Hepatocyte (in vitro differentiated cells): ENCODE results near the gene NPBWR2. TPM values are rescaled to one million over a fixed set of nuclear protein-coding genes. Genes with fewer than 3 reads are reported as not detected.

Source experiments
- DNase-seq: peaks from one replicate; pipeline ENCODE4 v3.0.0-alpha.2; 2016; ENCODE audit warnings: low spot score
- H2AFZ ChIP-seq: fragments of 200-600 bp; sonication (generic); 2 replicates; pipeline ENCODE4 v1.6.0; 2016; ENCODE audit warnings: antibody characterized with exemption, mild to moderate bottlenecking
- H3K27ac ChIP-seq: fragments of 200-600 bp; sonication (generic); 2 replicates; pipeline ENCODE4 v1.5.1; 2016; ENCODE audit warnings: mild to moderate bottlenecking
- H3K27me3 ChIP-seq: fragments of 200-600 bp; sonication (generic); 2 replicates; pipeline ENCODE4 v1.6.1; 2016
- H3K36me3 ChIP-seq: fragments of 200-600 bp; sonication (generic); replicated peaks from 2 replicates; pipeline ENCODE4 v1.5.1; 2016; ENCODE audit warnings: low read depth; ENCODE audit not compliant: insufficient read depth
- H3K4me1 ChIP-seq: fragments of 200-600 bp; sonication (generic); 2 replicates; pipeline ENCODE4 v1.5.1; 2016; ENCODE audit warnings: mild to moderate bottlenecking, moderate library complexity; ENCODE audit not compliant: insufficient read depth
- H3K4me2 ChIP-seq: fragments of 200-600 bp; sonication (generic); 2 replicates; pipeline ENCODE4 v1.6.0; 2016
- H3K4me3 ChIP-seq: fragments of 200-600 bp; sonication (generic); 2 replicates; pipeline ENCODE4 v1.5.1; 2016; ENCODE audit warnings: mild to moderate bottlenecking
- H3K79me2 ChIP-seq: fragments of 200-600 bp; sonication (generic); 2 replicates; pipeline ENCODE4 v1.6.0; 2017; ENCODE audit warnings: mild to moderate bottlenecking
- H3K9me2 ChIP-seq: fragments of 200-600 bp; sonication (generic); replicated peaks from 2 replicates; pipeline ENCODE4 v1.6.0; 2017; ENCODE audit warnings: mild to moderate bottlenecking; ENCODE audit not compliant: insufficient read depth
- H3K9me3 ChIP-seq: fragments of 200-600 bp; sonication (generic); 2 replicates; pipeline ENCODE4 v1.5.1; 2016; ENCODE audit warnings: low read depth, mild to moderate bottlenecking
- H4K20me1 ChIP-seq: fragments of 200-600 bp; sonication (generic); 2 replicates; pipeline ENCODE4 v1.6.0; 2016; ENCODE audit warnings: mild to moderate bottlenecking; ENCODE audit not compliant: insufficient read depth, poor library complexity, severe bottlenecking
- CTCF ChIP-seq: fragments of 200-600 bp; sonication (generic); IDR thresholded peaks from 2 replicates; pipeline ENCODE4 v1.5.1; 2016; ENCODE audit warnings: antibody characterized with exemption, mild to moderate bottlenecking; ENCODE audit not compliant: poor library complexity
- EZH2 ChIP-seq: fragments of 200-600 bp; sonication (generic); IDR thresholded peaks from 2 replicates; pipeline ENCODE4 v1.6.1; 2016; ENCODE audit warnings: antibody characterized with exemption, mild to moderate bottlenecking, borderline replicate concordance
- EZH2phosphoT487 ChIP-seq: fragments of 200-600 bp; sonication (generic); IDR thresholded peaks from one replicate; pipeline ENCODE4 v1.6.1; 2018; ENCODE audit warnings: antibody characterized with exemption, mild to moderate bottlenecking, low read depth, moderate library complexity; ENCODE audit not compliant: unreplicated experiment, severe bottlenecking
- WGBS: methylation state at CpG from one replicate; pipeline ENCODE4 v1.1.6; 2016; ENCODE audit warnings: low lambda C conversion rate; ENCODE audit errors: missing lambda C conversion rate; 5-methylcytosine and 5-hydroxymethylcytosine counted together
- polyA plus RNA-seq: library from polyadenylated mRNA; unstranded; fragments of >200 nt; fragmentation: Nextera tagmentation; extraction: Ambion mirVana; gene quantifications from 2 replicates; pipeline ENCODE4 v1.2.1, GENCODE V29; 2016
- total RNA-seq: library from RNA; depleted of rRNA; stranded (reverse); fragments of >200 nt; gene quantifications from 2 replicates; pipeline ENCODE4 v1.2.3, GENCODE V29; 2014

Gene NPBWR2
- total and polyA plus RNA-seq, 2 experiments from 2014 or later = not detected

GRCh38 chr20:64149809-64150560 is 42.6 kb upstream of the NPBWR2 start:
- no peaks in the 10 kb centered on the region for H3K36me3 ChIP-seq
- 97% methylated on average over 26 of the region's 26 CpGs for WGBS
- no peaks in the 10 kb centered on the region for H3K4me1 ChIP-seq
- H3K9me3 ChIP-seq = no peaks in the 10 kb centered on the region
- no peaks in the 10 kb centered on the region for H3K27me3 ChIP-seq
- H3K9me2 ChIP-seq = no peaks in the 10 kb centered on the region
- no peaks in the 10 kb centered on the region for H4K20me1 ChIP-seq
- no peak for DNase-seq
- H3K79me2 ChIP-seq = no peaks in the 10 kb centered on the region
- H3K27ac ChIP-seq = no peak overlapping the region
- H3K4me3 ChIP-seq = no peak overlapping the region
- no peak overlapping the region for H2AFZ ChIP-seq
- H3K4me2 ChIP-seq = no peak overlapping the region
- TF ChIP-seq EZH2 (no peak), CTCF (no peak), EZH2phosphoT487 (no peak)

GRCh38 chr20:64149141-64149540 is 41.8 kb upstream of the NPBWR2 start:
- no peaks in the 10 kb centered on the region for H3K9me2 ChIP-seq
- no peaks in the 10 kb centered on the region for H3K9me3 ChIP-seq
- no peaks in the 10 kb centered on the region for H3K36me3 ChIP-seq
- H4K20me1 ChIP-seq = no peaks in the 10 kb centered on the region
- no peak overlapping the region for H3K4me2 ChIP-seq
- H3K4me3 ChIP-seq = no peak overlapping the region
- no peaks in the 10 kb centered on the region for H3K27me3 ChIP-seq
- no peaks in the 10 kb centered on the region for H3K4me1 ChIP-seq
- no peak overlapping the region for H3K27ac ChIP-seq
- TF ChIP-seq EZH2phosphoT487 (no peak), EZH2 (no peak), CTCF (no peak)
- 91% methylated on average over 7 of the region's 7 CpGs for WGBS
- no peak for DNase-seq
- H3K79me2 ChIP-seq = no peaks in the 10 kb centered on the region
- H2AFZ ChIP-seq = no peak overlapping the region

GRCh38 chr20:64148581-64148980 is 41.2 kb upstream of the NPBWR2 start:
- WGBS = 85% methylated on average over 5 of the region's 5 CpGs
- no peak for TF ChIP-seq EZH2
- TF ChIP-seq EZH2phosphoT487 = no peak
- TF ChIP-seq CTCF = no peak
- no peak overlapping the region for H3K4me2 ChIP-seq

More at GRCh38 chr20:64148581-64148980, 41.2 kb upstream of the NPBWR2 start:
- Histone ChIP-seq H3K9me3 (no peaks in the 10 kb centered on the region), H3K79me2 (no peaks in the 10 kb centered on the region), H3K27ac (no peak overlapping the region), H3K4me1 (no peaks in the 10 kb centered on the region), H3K4me3 (no peak overlapping the region), H4K20me1 (no peaks in the 10 kb centered on the region), H2AFZ (no peak overlapping the region), H3K36me3 (no peaks in the 10 kb centered on the region), H3K9me2 (no peaks in the 10 kb centered on the region), H3K27me3 (no peaks in the 10 kb centered on the region)
- no peak for DNase-seq
